Transverse colon (tissue), 4 donors: ENCODE data around the gene DMD. TPM values are rescaled to one million over a fixed set of nuclear protein-coding genes. Genes with fewer than 3 reads are reported as not detected.

Experiments used
- DNase-seq: peaks from one replicate; pipeline ENCODE4 v3.0.0-alpha.2; 2019
- H3K27ac ChIP-seq, 4 donors: fragments of 200-600 bp; sonication (generic); 2 replicates each; pipeline ENCODE4 v1.5.1; 2016 to 2018; ENCODE audit warnings: inconsistent platforms in 4 of 4
- H3K27me3 ChIP-seq: fragments of 200-600 bp; sonication (generic); 2 replicates; pipeline ENCODE4 v1.5.1; 2017; ENCODE audit warnings: inconsistent platforms
- H3K36me3 ChIP-seq, 4 donors: fragments of 200-600 bp; sonication (generic); 2 replicates each; pipeline ENCODE4 v1.5.1; 2017 to 2019; ENCODE audit warnings: inconsistent platforms in 4 of 4
- H3K4me1 ChIP-seq, 4 donors: fragments of 200-600 bp; sonication (generic); 2 replicates each; pipeline ENCODE4 v1.5.1; 2017 to 2020; ENCODE audit warnings: inconsistent platforms in 4 of 4
- H3K4me3 ChIP-seq, 4 donors: fragments of 200-600 bp; sonication (generic); 1 replicate in 1 of 4; 2 replicates in 3 of 4; pipeline versions ENCODE4 v1.5.1 to v1.6.1; 2017 to 2019; ENCODE audit warnings: inconsistent platforms in 4 of 4
- H3K9me3 ChIP-seq, 2 donors: fragments of 200-600 bp; sonication (generic); 2 replicates each; pipeline ENCODE4 v1.5.1; 2017 to 2019; ENCODE audit warnings: inconsistent platforms in 2 of 2
- EP300 ChIP-seq: sonication (generic); formaldehyde crosslinking; IDR thresholded peaks from one replicate; pipeline ENCODE4 v1.6.1; 2017; ENCODE audit warnings: antibody characterized with exemption, low read depth
- POLR2A ChIP-seq: fragments of 450-650 bp; IDR thresholded peaks from one replicate; pipeline ENCODE4 v1.6.1; 2016; ENCODE audit warnings: antibody characterized with exemption, mild to moderate bottlenecking, moderate library complexity
- POLR2AphosphoS5 ChIP-seq, 3 donors: sonication (generic); formaldehyde crosslinking; IDR thresholded peaks; one replicate each; pipeline ENCODE4 v1.6.1; 2016; ENCODE audit warnings: antibody characterized with exemption in 3 of 3
- WGBS, 2 donors: methylation state at CpG; one replicate each; pipeline ENCODE4 v1.1.5; 2018; ENCODE audit warnings: low coverage in 1 of 2; 5-methylcytosine and 5-hydroxymethylcytosine counted together
- in situ Hi-C, 4 donors: fragments of 200-750 bp; cut with MboI; loops; one replicate each; pipeline versions ENCODE4 v1.15.0 to v1.15.1; 2017; ENCODE audit warnings: low sequenced_read_pairs in 3 of 4, low pct_ligation_motif_present in 1 of 4, low pct_unique_long_range_greater_than_20kb in 1 of 4
- intact Hi-C: fragments of 100-400 bp; cut with DNase I; formaldehyde crosslinking; loops from one replicate; pipeline ENCODE4 v1.15.1; 2023; ENCODE audit warnings: low total_unique reads
- total RNA-seq, 4 donors: library from RNA; depleted of rRNA; stranded (reverse); fragments of >200 nt; gene quantifications; one replicate each; pipeline ENCODE4 v1.1.0, GENCODE V29; 2016
- TF ChIP-seq, protein P1 (sequence below), 5 experiments: fragments of 200-600 bp in 3 of 5; fragments of 450-650 bp in 2 of 5; sonication (generic) in 3 of 5; IDR thresholded peaks; 1 replicate in 2 of 5; 2 replicates in 3 of 5; pipeline ENCODE4 v1.5.1; 2016 to 2017; ENCODE audit warnings: antibody characterized with exemption in 5 of 5, inconsistent platforms in 3 of 5, mild to moderate bottlenecking in 2 of 5, moderate library complexity in 1 of 5

Gene DMD
- total RNA-seq, 4 donors from 2014 or later: 20.9 to 44.6 (median 32.5) TPM

DNA sequence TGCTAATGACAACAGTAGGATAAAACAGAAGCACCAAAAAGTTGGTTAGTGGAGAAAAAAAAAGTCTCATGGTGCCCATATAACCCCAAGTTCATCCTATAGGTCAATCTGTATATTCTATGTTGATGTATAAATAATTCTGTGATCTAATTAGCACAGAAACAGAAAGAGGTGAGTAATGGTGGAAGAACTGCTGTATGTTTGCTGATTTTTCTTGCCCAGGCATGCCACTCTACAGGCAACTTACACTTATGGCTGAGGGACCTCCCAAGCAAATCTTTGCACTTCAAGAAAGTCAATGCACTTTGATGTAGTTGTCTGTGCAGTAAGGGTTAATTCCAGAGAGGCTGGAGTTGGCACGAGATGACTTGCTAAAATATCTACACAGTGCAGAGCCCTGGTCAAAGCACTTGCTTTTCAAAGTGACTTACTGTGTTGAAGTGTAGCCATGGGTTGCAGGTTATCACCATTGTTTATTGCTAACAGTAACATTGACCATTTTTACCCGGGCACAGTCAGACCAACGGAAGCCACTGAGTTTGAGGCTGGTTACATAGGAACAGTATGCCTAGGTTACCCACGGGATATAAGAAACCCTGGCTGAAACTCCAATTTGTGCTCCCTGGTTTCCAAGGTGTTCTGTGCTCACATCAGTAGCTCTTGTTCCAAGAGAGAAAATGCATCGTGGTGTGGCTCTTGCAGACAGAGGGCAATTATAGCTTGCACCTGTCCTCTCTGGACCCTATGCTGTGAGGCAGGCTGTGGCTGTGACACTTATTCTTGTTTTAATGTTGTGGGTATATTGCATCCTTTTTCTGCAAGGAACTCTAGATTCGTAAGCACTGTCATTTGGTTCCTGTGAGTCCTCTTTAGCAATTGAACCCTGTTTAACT is 1998.2 kb downstream of the DMD start:
- no peak overlapping the region for H3K27ac ChIP-seq
- H3K4me1 ChIP-seq: no peaks in the 10 kb centered on the region
- in situ Hi-C loops: loop anchor here in 1 of 4 donors (10.0 kb wide), 1 partner anchor 442 kb away; no protein-coding TSS in a partner anchor
- no peak for TF ChIP-seq POLR2AphosphoS5 (IDR thresholded peaks at IDR 0.05)
- H3K27me3 ChIP-seq: no peaks in the 10 kb centered on the region
- DNase-seq: no peak
- H3K9me3 ChIP-seq: no peaks in the 10 kb centered on the region
- 62% methylated on average over 6 of the region's 6 CpGs; no CpG with 5 or more reads in 1 of the 2 donors for WGBS, 2 donors
- no peak overlapping the region for H3K4me3 ChIP-seq
- intact Hi-C loops: no loop called here
- no peaks in the 10 kb centered on the region for H3K36me3 ChIP-seq

DNA sequence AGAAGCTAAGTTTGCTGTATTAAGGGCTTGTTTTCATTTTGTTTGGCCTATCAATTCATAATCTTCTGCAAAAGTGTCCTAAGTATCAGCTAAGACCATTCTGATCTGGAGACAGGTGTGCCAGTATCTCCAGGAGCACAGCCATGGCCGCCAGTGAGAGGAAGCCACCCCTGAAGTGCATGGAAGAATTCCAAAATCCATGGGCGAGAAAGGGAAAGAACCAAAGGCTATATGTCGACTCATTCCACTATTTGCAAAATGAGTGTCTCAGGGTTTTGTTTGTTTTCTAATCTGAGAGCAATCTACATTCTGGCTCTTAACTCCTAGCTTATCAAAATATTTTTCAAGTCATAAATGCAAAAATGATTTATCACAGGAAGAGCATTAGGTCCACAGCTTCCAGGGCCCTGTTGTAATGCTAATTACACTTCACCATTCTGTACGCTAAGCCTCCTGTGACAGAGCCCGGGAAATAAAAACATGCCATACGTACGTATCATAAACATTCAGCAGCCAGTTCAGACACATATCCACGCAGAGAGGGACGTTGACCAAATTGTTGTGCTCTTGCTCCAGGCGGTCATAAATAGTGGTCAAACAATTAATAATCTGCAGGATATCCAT is 2002.2 kb downstream of the DMD start:
- no peaks in the 10 kb centered on the region for H3K9me3 ChIP-seq
- intact Hi-C loops (no loop called here), in situ Hi-C loops (no loop called here)
- H3K4me1 ChIP-seq: no peaks in the 10 kb centered on the region
- H3K27me3 ChIP-seq: no peaks in the 10 kb centered on the region
- H3K4me3 ChIP-seq: no peak overlapping the region
- TF ChIP-seq POLR2A (no peak), EP300 (no peak), POLR2AphosphoS5 (IDR thresholded peaks at IDR 0.05) (no peak)
- TF ChIP-seq, protein P1, sequence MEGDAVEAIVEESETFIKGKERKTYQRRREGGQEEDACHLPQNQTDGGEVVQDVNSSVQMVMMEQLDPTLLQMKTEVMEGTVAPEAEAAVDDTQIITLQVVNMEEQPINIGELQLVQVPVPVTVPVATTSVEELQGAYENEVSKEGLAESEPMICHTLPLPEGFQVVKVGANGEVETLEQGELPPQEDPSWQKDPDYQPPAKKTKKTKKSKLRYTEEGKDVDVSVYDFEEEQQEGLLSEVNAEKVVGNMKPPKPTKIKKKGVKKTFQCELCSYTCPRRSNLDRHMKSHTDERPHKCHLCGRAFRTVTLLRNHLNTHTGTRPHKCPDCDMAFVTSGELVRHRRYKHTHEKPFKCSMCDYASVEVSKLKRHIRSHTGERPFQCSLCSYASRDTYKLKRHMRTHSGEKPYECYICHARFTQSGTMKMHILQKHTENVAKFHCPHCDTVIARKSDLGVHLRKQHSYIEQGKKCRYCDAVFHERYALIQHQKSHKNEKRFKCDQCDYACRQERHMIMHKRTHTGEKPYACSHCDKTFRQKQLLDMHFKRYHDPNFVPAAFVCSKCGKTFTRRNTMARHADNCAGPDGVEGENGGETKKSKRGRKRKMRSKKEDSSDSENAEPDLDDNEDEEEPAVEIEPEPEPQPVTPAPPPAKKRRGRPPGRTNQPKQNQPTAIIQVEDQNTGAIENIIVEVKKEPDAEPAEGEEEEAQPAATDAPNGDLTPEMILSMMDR (IDR thresholded peaks at IDR 0.05): no peak
- no peak for DNase-seq
- H3K27ac ChIP-seq: no peak overlapping the region
- no peaks in the 10 kb centered on the region for H3K36me3 ChIP-seq
- 49% methylated on average over 10 of the region's 10 CpGs; no CpG with 5 or more reads in 1 of the 2 donors for WGBS, 2 donors

DNA sequence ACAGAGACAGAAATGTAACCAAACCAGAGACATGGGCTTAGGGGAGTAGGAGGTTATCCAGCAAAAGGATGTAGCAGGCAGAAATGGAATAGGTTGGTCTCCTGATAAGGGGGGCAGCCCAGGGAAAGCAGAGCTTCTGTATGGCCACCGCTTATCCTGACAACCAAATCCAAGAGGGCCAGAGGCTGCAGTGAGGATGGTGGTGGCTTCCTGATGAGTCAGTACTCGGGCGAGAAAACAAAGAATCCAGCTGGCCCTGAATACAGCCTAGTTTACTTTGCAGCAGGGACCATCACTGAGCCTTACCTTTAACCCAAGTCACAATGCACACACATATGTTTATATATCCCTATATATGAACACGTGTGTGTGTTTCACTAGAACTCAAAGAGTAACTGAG is 2009.8 kb downstream of the DMD start:
- Histone ChIP-seq H3K4me3 (no peak overlapping the region), H3K4me1 (peaks cover 0 to 8% (median 3%) of the 10 kb centered on the region in 4 donors), H3K36me3 (no peaks in the 10 kb centered on the region), H3K27ac (no peak overlapping the region), H3K27me3 (no peaks in the 10 kb centered on the region), H3K9me3 (no peaks in the 10 kb centered on the region)
- in situ Hi-C loops: no loop called here
- intact Hi-C loops: no loop called here
- DNase-seq: no peak
- 60 to 82% methylated on average over 1 to 4 of the region's 4 CpGs for WGBS, 2 donors
- TF ChIP-seq POLR2A: no peak
- no peak for TF ChIP-seq POLR2AphosphoS5 (IDR thresholded peaks at IDR 0.05)

DNA sequence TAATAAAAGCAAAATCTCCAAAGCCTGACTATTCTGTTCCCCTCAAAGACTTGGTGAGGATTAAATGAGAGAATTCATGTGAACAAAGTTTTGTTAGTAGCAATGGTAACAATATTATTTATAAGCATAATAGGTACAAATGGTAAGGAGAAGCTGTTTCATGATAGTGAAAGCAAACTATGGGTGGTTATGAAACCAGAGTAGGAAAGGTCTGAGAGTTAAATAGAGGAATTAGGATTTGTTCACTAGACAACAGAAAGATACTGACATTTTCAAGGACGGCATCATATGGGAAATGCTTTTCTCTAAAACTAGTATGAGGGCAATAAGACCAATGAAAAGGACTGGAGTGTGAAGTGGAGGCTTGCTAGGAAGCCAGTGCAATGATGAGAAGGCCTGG is 2010.9 kb downstream of the DMD start:
- Histone ChIP-seq H3K4me3 (no peak overlapping the region), H3K27me3 (no peaks in the 10 kb centered on the region), H3K4me1 (peaks cover 0 to 8% (median 3%) of the 10 kb centered on the region in 4 donors), H3K9me3 (no peaks in the 10 kb centered on the region), H3K27ac (no peak overlapping the region), H3K36me3 (no peaks in the 10 kb centered on the region)
- 85% methylated on average over 1 of the region's 1 CpG; no CpG with 5 or more reads in 1 of the 2 donors for WGBS, 2 donors
- no peak for TF ChIP-seq EP300
- TF ChIP-seq, protein P1 (IDR thresholded peaks at IDR 0.05): no peak
- TF ChIP-seq POLR2A: no peak
- TF ChIP-seq POLR2AphosphoS5 (IDR thresholded peaks at IDR 0.05): no peak
- intact Hi-C loops: no loop called here
- no peak for DNase-seq
- in situ Hi-C loops: no loop called here

DNA sequence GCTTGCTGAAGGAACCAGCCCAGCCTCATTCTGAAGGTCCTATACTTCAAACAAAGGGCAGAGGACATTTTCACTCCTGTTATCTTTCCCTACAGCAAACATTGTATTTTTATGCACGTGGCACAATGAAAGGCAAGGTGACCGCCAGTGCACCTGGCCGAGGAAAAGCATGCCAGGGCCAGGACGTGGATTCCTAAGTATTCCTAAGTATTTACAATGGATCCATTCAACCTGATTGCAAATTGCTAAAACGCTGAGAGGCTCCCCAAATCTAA is 2011.6 kb downstream of the DMD start:
- DNase-seq: peak; percentile 22
- in situ Hi-C loops: no loop called here
- intact Hi-C loops: no loop called here
- no peaks in the 10 kb centered on the region for H3K9me3 ChIP-seq
- peaks cover 0 to 8% (median 3%) of the 10 kb centered on the region in 4 donors for H3K4me1 ChIP-seq
- H3K36me3 ChIP-seq: no peaks in the 10 kb centered on the region
- H3K4me3 ChIP-seq: no peak overlapping the region
- TF ChIP-seq, protein P1 (IDR thresholded peaks at IDR 0.05): no peak
- TF ChIP-seq EP300 (no peak), POLR2AphosphoS5 (IDR thresholded peaks at IDR 0.05) (no peak), POLR2A (no peak)
- H3K27me3 ChIP-seq: no peaks in the 10 kb centered on the region
- WGBS, 2 donors: 42% methylated on average over 5 of the region's 5 CpGs; no CpG with 5 or more reads in 1 of the 2 donors
- H3K27ac ChIP-seq: no peak overlapping the region
